GM12873 (cell line): ENCODE data around the gene CCDC88C.

Experiments
- TF ChIP-seq, protein P1 (sequence below): IDR thresholded peaks from 2 replicates; pipeline ENCODE4 v1.5.1; 2012; ENCODE audit warnings: low read depth, mild to moderate bottlenecking, moderate library complexity, low read length, control low read depth; ENCODE audit not compliant: insufficient read depth; ENCODE audit errors: missing control alignments

Gene CCDC88C

DNA sequence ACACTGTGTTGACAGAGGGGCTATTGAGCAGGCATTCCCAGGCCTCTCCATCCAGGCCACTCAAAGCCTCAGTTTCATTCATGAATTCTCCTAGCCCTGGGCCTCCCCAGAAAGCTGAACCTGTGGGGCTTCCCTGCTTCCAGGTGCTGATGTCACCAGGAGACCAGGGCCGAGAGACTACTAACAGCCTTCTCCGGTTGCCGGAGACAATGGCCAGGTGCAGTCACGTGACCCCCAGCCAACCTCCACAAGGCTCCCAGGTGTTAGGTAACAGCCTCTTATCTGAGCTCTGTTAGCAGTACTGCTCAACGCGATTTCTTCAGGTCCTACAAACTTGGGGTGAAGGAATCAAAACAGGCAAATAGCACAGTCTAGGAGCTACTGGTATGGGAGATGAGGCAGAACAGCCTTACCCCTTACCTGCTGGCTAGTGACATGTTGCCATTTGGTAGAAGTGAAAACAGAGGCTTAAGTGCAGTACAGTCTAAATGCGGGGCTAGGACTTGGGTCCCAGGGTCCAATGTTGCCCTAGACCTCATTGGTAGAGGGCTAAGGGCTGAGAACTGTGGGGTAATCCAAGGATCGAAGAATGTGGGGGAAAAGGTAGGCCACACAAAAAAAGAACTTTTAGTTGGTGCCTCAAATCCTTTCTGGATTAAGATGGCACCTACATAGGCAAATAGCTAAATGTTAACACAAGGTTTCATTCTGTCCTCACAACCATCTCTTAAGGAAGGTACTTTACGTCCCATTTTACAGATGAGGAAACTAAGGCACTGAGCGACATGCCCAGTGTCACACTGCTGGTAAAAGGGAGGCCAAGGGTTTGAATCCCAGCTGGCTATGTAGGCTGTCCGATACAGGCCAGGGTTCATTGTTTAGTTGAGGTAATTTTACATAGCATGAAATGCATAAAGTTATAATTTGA is 3.8 kb downstream of the CCDC88C start:
- TF ChIP-seq, protein P1, sequence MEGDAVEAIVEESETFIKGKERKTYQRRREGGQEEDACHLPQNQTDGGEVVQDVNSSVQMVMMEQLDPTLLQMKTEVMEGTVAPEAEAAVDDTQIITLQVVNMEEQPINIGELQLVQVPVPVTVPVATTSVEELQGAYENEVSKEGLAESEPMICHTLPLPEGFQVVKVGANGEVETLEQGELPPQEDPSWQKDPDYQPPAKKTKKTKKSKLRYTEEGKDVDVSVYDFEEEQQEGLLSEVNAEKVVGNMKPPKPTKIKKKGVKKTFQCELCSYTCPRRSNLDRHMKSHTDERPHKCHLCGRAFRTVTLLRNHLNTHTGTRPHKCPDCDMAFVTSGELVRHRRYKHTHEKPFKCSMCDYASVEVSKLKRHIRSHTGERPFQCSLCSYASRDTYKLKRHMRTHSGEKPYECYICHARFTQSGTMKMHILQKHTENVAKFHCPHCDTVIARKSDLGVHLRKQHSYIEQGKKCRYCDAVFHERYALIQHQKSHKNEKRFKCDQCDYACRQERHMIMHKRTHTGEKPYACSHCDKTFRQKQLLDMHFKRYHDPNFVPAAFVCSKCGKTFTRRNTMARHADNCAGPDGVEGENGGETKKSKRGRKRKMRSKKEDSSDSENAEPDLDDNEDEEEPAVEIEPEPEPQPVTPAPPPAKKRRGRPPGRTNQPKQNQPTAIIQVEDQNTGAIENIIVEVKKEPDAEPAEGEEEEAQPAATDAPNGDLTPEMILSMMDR, result no peak

DNA sequence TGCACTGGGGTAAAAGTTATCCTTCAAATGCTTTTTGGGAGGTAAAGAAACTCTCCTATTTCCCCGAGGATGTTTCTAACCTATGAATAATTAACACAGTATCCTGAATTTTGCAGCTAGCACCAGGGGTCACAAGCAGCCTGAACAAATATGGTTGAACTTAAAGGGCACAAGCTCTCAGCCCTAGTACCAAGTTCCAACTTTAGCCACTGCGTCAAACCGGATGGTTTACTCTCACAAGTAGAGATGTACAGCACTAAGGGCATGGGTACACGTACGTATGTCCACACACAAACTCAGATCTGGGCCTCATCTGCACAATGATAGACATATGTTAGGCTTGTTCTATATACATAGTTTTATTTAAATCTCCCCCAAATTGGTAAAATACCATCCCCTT is 4.7 kb downstream of the CCDC88C start:
- TF ChIP-seq, protein P1, result no peak

DNA sequence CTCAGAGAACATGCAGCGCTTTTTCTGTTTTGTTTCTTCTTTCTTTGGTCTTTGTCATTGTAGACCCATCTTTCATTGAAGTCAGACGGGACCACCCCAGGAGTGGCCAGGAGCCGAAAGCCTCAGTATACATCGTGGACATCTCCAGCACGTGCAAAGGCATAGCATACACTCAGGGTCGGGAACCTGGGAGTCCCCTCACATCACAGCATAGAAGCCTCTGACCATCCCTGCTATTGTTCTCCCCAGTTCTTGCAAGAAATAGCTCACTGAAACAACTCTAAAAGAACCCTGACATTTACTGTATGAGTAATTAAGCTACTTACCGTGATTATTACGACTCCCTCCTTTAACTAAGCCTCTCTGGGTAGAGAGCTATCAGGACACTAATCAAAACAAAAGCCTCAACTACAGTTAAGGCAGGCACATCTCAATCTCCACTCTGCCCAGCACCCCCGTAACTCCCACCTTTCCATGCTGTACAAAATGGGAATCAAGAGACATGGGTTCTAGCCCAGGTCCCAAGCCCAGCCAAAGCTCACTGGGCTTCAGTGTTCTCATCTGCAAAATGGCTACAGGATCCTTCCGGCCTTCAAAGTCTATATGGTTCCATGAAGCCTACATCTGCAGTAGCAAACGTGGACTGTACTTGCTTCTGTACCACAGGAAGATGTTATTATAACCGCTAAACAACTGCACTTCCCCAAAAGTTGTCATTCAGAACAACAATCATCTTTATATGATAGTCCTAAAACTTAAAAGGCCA is 6.7 kb downstream of the CCDC88C start:
- TF ChIP-seq, protein P1, result no peak

DNA sequence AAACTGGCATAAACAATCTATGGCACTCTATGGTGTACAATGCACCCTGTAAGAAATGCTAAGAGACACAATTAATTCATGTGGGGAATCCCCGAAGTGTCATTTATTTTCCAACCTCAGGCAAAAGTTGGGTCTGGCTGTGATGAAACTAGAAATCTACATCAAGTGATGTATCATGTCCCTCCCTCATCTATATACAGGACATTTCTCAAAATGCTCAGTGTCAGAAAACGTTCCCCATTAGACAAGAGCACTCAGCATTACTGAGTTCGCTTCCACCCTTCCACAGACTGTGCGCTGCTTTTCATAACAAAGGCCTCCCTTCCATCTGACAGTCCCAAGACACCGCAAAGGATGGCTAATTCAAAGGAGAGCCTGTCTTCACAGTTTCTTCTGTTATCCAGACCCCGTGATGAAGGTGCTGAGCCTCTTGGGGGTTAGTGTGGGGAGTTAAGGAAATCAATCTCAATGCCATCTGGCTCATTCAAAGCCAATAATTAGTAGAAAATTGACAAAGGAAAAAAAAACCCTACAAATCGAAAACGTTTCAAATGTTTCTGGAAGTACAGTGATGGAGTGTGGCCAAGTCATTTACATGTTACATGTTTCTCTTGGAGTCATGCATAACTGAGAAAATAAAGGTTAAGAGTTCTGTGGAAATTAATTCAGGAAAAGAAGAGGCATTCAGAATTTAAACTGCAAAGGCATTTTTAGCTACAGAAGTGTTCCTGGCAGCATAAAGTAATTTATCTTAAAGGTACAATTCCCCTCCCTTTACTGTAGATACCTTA is 7.5 kb downstream of the CCDC88C start:
- TF ChIP-seq, protein P1, result no peak

DNA sequence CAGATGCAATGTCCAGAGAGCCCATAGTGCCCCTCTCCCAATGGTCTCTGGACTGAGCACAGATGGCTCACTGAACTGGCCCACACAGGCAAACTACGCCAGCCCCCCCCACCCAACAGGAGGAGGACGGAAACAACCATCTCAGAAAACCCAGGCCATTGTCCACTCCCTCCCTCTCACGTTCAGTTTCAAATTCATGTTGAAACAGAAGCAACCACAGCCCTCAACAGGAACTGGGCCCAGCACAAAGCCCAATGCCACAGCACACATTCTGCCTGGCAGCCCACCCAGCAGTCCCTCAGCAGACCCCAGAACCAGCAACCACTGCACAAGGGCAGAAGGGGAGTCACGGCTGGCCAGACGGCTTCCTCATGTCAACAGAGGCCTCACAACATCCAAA is 10.6 kb downstream of the CCDC88C start:
- TF ChIP-seq, protein P1, result no peak

DNA sequence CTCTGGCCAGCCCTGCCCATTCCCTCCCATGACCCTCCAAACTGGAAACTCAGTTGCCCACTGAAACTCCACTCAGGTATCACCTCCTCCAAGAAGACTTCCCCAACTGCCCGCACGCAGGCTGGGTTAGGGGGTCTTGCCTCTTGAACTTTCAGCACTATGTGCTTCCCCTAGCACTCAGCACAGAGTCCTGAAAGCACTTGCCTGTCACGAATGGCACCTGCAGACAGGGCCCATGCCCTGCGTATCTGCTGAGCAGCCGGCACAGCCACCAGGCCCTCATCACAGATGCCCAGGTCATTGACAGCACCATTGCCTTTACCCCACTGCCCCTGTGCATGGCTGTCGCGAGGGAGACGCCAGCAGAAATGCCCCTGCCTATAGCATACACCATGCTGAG is 11.2 kb downstream of the CCDC88C start:
- TF ChIP-seq, protein P1, result no peak
